A549 (cell line): ENCODE measurements around the gene GATAD2A.

Experiments
- BHLHE40 ChIP-seq: IDR thresholded peaks from 2 replicates; pipeline ENCODE4 v1.6.1; 2012; ENCODE audit warnings: low read depth, low read length, inconsistent platforms
- CTCF ChIP-seq: fragments of >200 bp; sonication (Bioruptor Twin); formaldehyde crosslinking; IDR thresholded peaks from 3 replicates; pipeline ENCODE4 v1.5.1; 2016
- ESRRA ChIP-seq: fragments of 150-350 bp; IDR thresholded peaks from 2 replicates; pipeline ENCODE4 v1.6.1; 2014; ENCODE audit warnings: mild to moderate bottlenecking, low read length, borderline replicate concordance
- GATA3 ChIP-seq: IDR thresholded peaks from 2 replicates; pipeline ENCODE4 v1.6.1; 2012; ENCODE audit warnings: borderline replicate concordance
- PBX3 ChIP-seq: IDR thresholded peaks from 2 replicates; pipeline ENCODE4 v1.6.1; 2012
- POLR2A ChIP-seq: IDR thresholded peaks from 2 replicates; pipeline ENCODE4 v1.6.1; 2012; ENCODE audit warnings: mild to moderate bottlenecking, low read length
- POLR2AphosphoS2 ChIP-seq: conservative IDR thresholded peaks from 2 replicates; pipeline ENCODE4 v1.6.1; 2012; ENCODE audit warnings: low read length, improper control_type of control experiment, inconsistent platforms
- RCOR1 ChIP-seq: fragments of 150-350 bp; IDR thresholded peaks from 2 replicates; pipeline ENCODE4 v1.6.1; 2014; ENCODE audit warnings: antibody characterized with exemption, low read length, low read depth
- SMC3 ChIP-seq: fragments of >200 bp; sonication (Bioruptor Twin); formaldehyde crosslinking; IDR thresholded peaks from 3 replicates; pipeline ENCODE4 v1.6.1; 2018; ENCODE audit warnings: inconsistent platforms
- ZSCAN20 ChIP-seq: fragments of 250-450 bp; sonication (Bioruptor Pico); IDR thresholded peaks from 2 replicates; pipeline ENCODE4 v1.8.0; 2022; ENCODE audit warnings: mild to moderate bottlenecking, moderate library complexity
- TF ChIP-seq, protein P1 (sequence below): IDR thresholded peaks from 2 replicates; pipeline ENCODE4 v1.6.1; 2012
- TF ChIP-seq, protein P2 (sequence below): fragments of 200-600 bp; sonication (generic); IDR thresholded peaks from 2 replicates; pipeline ENCODE4 v1.6.1; 2016; ENCODE audit warnings: antibody characterized with exemption, mild to moderate bottlenecking, moderate library complexity

- TF ChIP-seq, protein P1, sequence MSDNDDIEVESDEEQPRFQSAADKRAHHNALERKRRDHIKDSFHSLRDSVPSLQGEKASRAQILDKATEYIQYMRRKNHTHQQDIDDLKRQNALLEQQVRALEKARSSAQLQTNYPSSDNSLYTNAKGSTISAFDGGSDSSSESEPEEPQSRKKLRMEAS = no peak
- TF ChIP-seq GATA3 (no peak), BHLHE40 (no peak), ZSCAN20 (CRISPR knock-in tag) (no peak), RCOR1 (no peak), ESRRA (no peak), CTCF (no peak), POLR2AphosphoS2 (no peak), POLR2A (no peak), PBX3 (no peak), SMC3 (no peak)
- TF ChIP-seq, protein P2, sequence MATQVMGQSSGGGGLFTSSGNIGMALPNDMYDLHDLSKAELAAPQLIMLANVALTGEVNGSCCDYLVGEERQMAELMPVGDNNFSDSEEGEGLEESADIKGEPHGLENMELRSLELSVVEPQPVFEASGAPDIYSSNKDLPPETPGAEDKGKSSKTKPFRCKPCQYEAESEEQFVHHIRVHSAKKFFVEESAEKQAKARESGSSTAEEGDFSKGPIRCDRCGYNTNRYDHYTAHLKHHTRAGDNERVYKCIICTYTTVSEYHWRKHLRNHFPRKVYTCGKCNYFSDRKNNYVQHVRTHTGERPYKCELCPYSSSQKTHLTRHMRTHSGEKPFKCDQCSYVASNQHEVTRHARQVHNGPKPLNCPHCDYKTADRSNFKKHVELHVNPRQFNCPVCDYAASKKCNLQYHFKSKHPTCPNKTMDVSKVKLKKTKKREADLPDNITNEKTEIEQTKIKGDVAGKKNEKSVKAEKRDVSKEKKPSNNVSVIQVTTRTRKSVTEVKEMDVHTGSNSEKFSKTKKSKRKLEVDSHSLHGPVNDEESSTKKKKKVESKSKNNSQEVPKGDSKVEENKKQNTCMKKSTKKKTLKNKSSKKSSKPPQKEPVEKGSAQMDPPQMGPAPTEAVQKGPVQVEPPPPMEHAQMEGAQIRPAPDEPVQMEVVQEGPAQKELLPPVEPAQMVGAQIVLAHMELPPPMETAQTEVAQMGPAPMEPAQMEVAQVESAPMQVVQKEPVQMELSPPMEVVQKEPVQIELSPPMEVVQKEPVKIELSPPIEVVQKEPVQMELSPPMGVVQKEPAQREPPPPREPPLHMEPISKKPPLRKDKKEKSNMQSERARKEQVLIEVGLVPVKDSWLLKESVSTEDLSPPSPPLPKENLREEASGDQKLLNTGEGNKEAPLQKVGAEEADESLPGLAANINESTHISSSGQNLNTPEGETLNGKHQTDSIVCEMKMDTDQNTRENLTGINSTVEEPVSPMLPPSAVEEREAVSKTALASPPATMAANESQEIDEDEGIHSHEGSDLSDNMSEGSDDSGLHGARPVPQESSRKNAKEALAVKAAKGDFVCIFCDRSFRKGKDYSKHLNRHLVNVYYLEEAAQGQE = no peak
Observed at GRCh38 chr19:19388568-19389555, 16.6 kb upstream of the GATAD2A start.
